Measurements from ENCODE around the gene TAF8.
"Not testable (repeated sequence)": the region's sequence is repeated elsewhere in the genome, so short reads cannot be mapped to it uniquely, and the experiment has no call there.

The TAF8 gene

GRCh38 chr6:42050297-42051267 is at the start of gene TAF8:
TAF8 (plus strand) TSS chr6:42050524; CDS start chr6:42050542, 18 bp downstream.
- DNase-seq (ENCODE audit: low read depth in 2 of 2), result peak; percentile 64 to 77

GRCh38 chr6:42001506-42001905 is 48.8 kb upstream of the TAF8 start:
- no peak for DNase-seq (ENCODE audit: low read depth in 2 of 2)

GRCh38 chr6:42003658-42004057 is 46.7 kb upstream of the TAF8 start:
- DNase-seq (ENCODE audit: low read depth in 2 of 2), result not testable (repeated sequence)

- DNase-seq (ENCODE audit: low read depth in 2 of 2), result no peak
Measured at GRCh38 chr6:42007286-42008137, 42.8 kb upstream of the TAF8 start.

- not testable (repeated sequence) for DNase-seq (ENCODE audit: low read depth in 2 of 2)
Measured at GRCh38 chr6:42008138-42008528, 42.2 kb upstream of the TAF8 start.

- DNase-seq (ENCODE audit: low read depth in 2 of 2), result no peak
Measured at GRCh38 chr6:42009844-42010184, 40.5 kb upstream of the TAF8 start.

GRCh38 chr6:42010185-42010891 is 40.0 kb upstream of the TAF8 start:
- DNase-seq (ENCODE audit: low read depth in 2 of 2), result no peak

GRCh38 chr6:42010909-42011308 is 39.4 kb upstream of the TAF8 start:
- DNase-seq (ENCODE audit: low read depth in 2 of 2), result no peak

GRCh38 chr6:42012501-42013133 is 37.7 kb upstream of the TAF8 start:
- DNase-seq (ENCODE audit: low read depth in 2 of 2), result no peak

- no peak for DNase-seq (ENCODE audit: low read depth in 2 of 2)
Measured at GRCh38 chr6:42013134-42013516, 37.2 kb upstream of the TAF8 start.

- no peak for DNase-seq (ENCODE audit: low read depth in 2 of 2)
Measured at GRCh38 chr6:42017021-42017643, 33.2 kb upstream of the TAF8 start.

GRCh38 chr6:42020967-42021366 is 29.4 kb upstream of the TAF8 start:
- no peak for DNase-seq (ENCODE audit: low read depth in 2 of 2)

- DNase-seq (ENCODE audit: low read depth in 2 of 2), result peak in 1 of 2 donors; percentile 27
Measured at GRCh38 chr6:42021847-42022754, 28.2 kb upstream of the TAF8 start.

GRCh38 chr6:42022755-42023384 is 27.5 kb upstream of the TAF8 start:
- no peak for DNase-seq (ENCODE audit: low read depth in 2 of 2)

- no peak for DNase-seq (ENCODE audit: low read depth in 2 of 2)
Measured at GRCh38 chr6:42025066-42025844, 25.1 kb upstream of the TAF8 start.

- DNase-seq (ENCODE audit: low read depth in 2 of 2), result no peak
Measured at GRCh38 chr6:42025845-42026243, 24.5 kb upstream of the TAF8 start.

GRCh38 chr6:42026540-42026939 is 23.8 kb upstream of the TAF8 start:
- no peak for DNase-seq (ENCODE audit: low read depth in 2 of 2)

GRCh38 chr6:42028234-42029061 is 21.9 kb upstream of the TAF8 start:
- DNase-seq (ENCODE audit: low read depth in 2 of 2), result no peak
